ENCODE data around the gene MRPL12. TPM values are rescaled to one million over a fixed set of nuclear protein-coding genes. Genes with fewer than 3 reads are reported as not detected.

MRPL12 gene
- total RNA-seq, 4 donors from 2014 or later, result 24.5 to 47.9 (median 39.2) TPM

DNA sequence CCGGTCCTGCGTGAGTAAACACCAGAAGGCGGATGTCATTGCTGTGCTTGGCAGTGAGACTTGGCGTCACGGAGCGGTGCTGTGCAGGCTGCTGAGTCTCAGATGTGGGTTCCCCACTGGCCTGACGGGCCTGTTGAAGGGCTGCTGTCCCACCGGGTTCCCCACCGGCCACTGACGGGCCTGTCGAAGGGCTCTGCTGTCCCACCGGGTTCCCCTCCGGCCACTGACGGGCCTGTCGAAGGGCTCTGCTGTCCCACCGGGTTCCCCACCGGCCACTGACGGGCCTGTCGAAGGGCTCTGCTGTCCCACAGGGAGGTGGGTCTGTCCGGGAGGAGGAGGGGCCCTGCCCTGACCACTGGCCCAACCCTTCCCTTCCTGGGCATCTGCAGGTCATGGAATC lies 16.6 kb upstream of the MRPL12 start:
- intact Hi-C loops (cut with DNase I), result no loop called here
- no peak for DNase-seq (ENCODE audit: extremely low spot score)
- H3K4me3 ChIP-seq, result no peak overlapping the region
- peaks cover 23 to 44% (median 38%) of the 10 kb centered on the region in 4 donors for H3K4me1 ChIP-seq
- peaks cover 44 to 67% (median 65%) of the 10 kb centered on the region in 4 donors for H3K36me3 ChIP-seq
- WGBS, result 92% methylated on average over 7 of the region's 20 CpGs
- TF ChIP-seq, protein P1, sequence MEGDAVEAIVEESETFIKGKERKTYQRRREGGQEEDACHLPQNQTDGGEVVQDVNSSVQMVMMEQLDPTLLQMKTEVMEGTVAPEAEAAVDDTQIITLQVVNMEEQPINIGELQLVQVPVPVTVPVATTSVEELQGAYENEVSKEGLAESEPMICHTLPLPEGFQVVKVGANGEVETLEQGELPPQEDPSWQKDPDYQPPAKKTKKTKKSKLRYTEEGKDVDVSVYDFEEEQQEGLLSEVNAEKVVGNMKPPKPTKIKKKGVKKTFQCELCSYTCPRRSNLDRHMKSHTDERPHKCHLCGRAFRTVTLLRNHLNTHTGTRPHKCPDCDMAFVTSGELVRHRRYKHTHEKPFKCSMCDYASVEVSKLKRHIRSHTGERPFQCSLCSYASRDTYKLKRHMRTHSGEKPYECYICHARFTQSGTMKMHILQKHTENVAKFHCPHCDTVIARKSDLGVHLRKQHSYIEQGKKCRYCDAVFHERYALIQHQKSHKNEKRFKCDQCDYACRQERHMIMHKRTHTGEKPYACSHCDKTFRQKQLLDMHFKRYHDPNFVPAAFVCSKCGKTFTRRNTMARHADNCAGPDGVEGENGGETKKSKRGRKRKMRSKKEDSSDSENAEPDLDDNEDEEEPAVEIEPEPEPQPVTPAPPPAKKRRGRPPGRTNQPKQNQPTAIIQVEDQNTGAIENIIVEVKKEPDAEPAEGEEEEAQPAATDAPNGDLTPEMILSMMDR (IDR thresholded peaks at IDR 0.05), result no peak
- TF ChIP-seq POLR2AphosphoS5 (IDR thresholded peaks at IDR 0.05), result no peak
- no peaks in the 10 kb centered on the region for H3K27me3 ChIP-seq
- no peaks in the 10 kb centered on the region for H3K9me3 ChIP-seq
- H3K27ac ChIP-seq (replicated peaks in 1 of 4), result no peak overlapping the region

DNA sequence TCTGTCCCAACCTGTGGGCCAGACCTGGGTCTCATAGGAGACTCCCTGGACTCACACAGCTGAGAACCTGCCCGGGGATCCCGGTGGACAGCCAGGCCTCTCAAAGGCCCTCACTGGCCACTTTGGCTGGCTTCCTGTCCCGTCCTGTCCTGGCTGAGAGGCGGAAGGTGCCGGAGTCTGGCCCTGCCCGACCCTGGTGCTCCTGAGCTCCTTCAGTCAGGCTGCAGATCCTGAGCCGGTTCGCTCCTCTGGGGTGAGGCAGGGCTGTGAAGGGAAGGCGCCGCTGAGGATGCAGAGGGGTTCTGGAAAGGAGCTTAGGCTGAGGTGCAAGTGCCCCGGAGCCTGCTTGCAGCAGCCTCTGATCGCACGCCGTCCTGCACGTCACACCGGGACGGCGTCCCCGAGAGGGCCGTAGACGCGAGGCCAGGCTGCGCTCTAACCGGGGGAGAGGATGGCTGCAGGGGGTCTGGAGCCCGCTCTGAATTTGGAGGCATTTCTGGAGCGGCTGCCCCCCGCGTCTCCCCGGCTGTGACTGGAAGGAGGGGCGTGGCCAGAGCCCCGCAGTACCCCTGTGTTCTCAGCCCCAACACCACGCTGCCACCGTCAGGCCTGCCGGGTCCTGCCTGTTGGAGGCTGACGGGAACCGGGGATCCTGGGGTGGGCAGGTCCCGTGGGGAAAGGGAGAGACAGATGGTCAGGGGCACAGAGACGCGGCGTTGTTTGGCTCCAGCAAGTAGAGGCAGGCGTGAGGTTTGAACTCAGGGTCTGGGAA lies 15.2 kb upstream of the MRPL12 start:
- WGBS, result 90% methylated on average over 41 of the region's 41 CpGs
- Histone ChIP-seq H3K4me1 (peaks cover 15 to 30% (median 24%) of the 10 kb centered on the region in 4 donors), H3K9me3 (no peaks in the 10 kb centered on the region), H3K27me3 (no peaks in the 10 kb centered on the region), H3K27ac (replicated peaks in 1 of 4) (no peak overlapping the region), H3K4me3 (no peak overlapping the region), H3K36me3 (peaks cover 54 to 79% (median 76%) of the 10 kb centered on the region in 4 donors)
- intact Hi-C loops (cut with DNase I), result no loop called here
- DNase-seq (ENCODE audit: extremely low spot score), result no peak
- TF ChIP-seq POLR2AphosphoS5 (IDR thresholded peaks at IDR 0.05), result no peak
- TF ChIP-seq EP300 (IDR thresholded peaks at IDR 0.05), result no peak
- TF ChIP-seq, protein P1 (IDR thresholded peaks at IDR 0.05), result no peak
- no peak for TF ChIP-seq POLR2A (IDR thresholded peaks at IDR 0.05; ENCODE audit: low read depth)

DNA sequence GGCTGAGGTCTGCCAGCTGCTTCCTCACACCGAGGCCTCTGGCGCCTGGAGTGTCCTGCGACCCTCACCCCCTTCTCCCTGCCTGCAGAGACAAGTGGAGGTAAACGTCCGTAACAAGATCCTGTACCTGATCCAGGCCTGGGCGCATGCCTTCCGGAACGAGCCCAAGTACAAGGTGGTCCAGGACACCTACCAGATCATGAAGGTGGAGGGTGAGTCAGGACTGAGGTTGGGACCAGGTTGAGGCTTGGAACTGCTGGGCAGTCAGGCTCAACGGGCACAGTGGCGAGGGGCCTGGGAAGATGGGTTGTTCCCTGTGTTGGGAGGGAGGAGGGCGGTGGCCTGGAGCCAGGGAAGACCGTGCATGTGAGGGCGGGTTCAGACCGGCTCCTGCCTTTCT lies 14.6 kb upstream of the MRPL12 start:
- Histone ChIP-seq H3K27me3 (no peaks in the 10 kb centered on the region), H3K4me3 (no peak overlapping the region), H3K4me1 (peaks cover 15 to 27% (median 22%) of the 10 kb centered on the region in 4 donors), H3K27ac (replicated peaks in 1 of 4) (no peak overlapping the region), H3K36me3 (peaks cover 59 to 86% (median 82%) of the 10 kb centered on the region in 4 donors), H3K9me3 (no peaks in the 10 kb centered on the region)
- WGBS, result 78% methylated on average over 9 of the region's 14 CpGs
- no peak for DNase-seq (ENCODE audit: extremely low spot score)
- intact Hi-C loops (cut with DNase I), result no loop called here
- TF ChIP-seq POLR2A (IDR thresholded peaks at IDR 0.05; ENCODE audit: low read depth) (no peak), EP300 (IDR thresholded peaks at IDR 0.05) (no peak), POLR2AphosphoS5 (IDR thresholded peaks at IDR 0.05) (no peak)
- TF ChIP-seq, protein P1 (IDR thresholded peaks at IDR 0.05), result no peak

DNA sequence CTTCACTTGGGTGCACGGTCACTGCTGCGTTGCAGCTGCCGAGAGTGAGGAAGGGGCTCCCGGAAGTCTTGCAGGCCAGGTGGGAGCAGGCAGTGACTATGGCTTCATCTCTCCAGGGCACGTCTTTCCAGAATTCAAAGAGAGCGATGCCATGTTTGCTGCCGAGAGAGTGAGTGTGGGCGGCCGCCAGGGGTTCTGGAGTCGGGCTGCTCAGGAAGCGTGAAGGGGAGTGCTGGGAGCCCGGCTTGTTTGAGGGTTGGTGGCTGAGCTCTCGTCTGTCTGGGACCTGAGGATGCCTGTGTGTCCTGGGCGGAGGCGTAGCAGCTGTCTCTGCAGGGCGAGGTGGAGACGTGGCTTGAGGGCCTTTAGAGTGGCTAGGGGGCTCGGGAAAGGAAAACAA lies 13.1 kb upstream of the MRPL12 start:
- no peak overlapping the region for H3K27ac ChIP-seq (replicated peaks in 1 of 4)
- no peaks in the 10 kb centered on the region for H3K9me3 ChIP-seq
- no peaks in the 10 kb centered on the region for H3K27me3 ChIP-seq
- H3K4me1 ChIP-seq, result peaks cover 8 to 18% (median 13%) of the 10 kb centered on the region in 4 donors
- TF ChIP-seq POLR2A (IDR thresholded peaks at IDR 0.05; ENCODE audit: low read depth), result no peak
- TF ChIP-seq POLR2AphosphoS5 (IDR thresholded peaks at IDR 0.05), result no peak
- TF ChIP-seq, protein P1 (IDR thresholded peaks at IDR 0.05), result no peak
- no peak for TF ChIP-seq EP300 (IDR thresholded peaks at IDR 0.05)
- WGBS, result 90% methylated on average over 18 of the region's 18 CpGs
- DNase-seq (ENCODE audit: extremely low spot score), result no peak
- H3K36me3 ChIP-seq, result peaks cover 74 to 100% (median 97%) of the 10 kb centered on the region in 4 donors
- H3K4me3 ChIP-seq, result no peak overlapping the region
- intact Hi-C loops (cut with DNase I), result no loop called here
